ENCODE results near the gene OSBPL6.

DNA sequence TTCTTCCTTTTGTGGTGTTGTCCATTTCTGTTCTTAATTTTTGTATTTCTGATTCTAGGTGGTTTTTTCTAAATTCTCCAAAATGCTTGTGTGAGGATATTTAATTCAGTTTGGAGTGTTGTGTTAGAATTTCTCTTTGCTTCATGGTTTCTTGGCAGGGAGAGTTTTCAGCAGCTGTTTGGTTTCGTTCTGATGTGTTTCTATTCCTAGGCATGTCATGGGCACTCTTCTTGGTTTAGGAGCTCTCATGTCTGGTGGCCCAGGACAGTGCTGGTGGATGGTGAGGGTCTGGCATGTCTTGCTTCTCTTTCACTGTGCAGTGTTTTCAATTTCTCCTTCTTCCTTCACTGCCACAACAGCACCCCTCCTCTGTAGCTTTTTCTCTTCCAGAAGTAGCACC is 52.9 kb downstream of the OSBPL6 start:
- TF ChIP-seq ISL1 (CRISPR knock-in tag; IDR thresholded peaks at IDR 0.05) (no peak), GLIS3 (CRISPR knock-in tag; IDR thresholded peaks at IDR 0.05) (no peak), RARB (CRISPR knock-in tag; IDR thresholded peaks at IDR 0.05) (no peak), OSR1 (CRISPR knock-in tag; IDR thresholded peaks at IDR 0.05) (no peak), ZC3H10 (CRISPR knock-in tag; IDR thresholded peaks at IDR 0.05) (no peak), PPARA (CRISPR knock-in tag; IDR thresholded peaks at IDR 0.05; ENCODE audit: borderline replicate concordance) (no peak), BACH2 (CRISPR knock-in tag; IDR thresholded peaks at IDR 0.05; ENCODE audit: borderline replicate concordance) (no peak), TCF4 (CRISPR knock-in tag; IDR thresholded peaks at IDR 0.05; ENCODE audit: borderline replicate concordance) (no peak), ZNF565 (CRISPR knock-in tag; conservative IDR thresholded peaks at IDR 0.05; ENCODE audit: low read depth) (no peak), ARNTL (CRISPR knock-in tag; IDR thresholded peaks at IDR 0.05; ENCODE audit: borderline replicate concordance, low read depth) (no peak)
- TF ChIP-seq, protein P1, sequence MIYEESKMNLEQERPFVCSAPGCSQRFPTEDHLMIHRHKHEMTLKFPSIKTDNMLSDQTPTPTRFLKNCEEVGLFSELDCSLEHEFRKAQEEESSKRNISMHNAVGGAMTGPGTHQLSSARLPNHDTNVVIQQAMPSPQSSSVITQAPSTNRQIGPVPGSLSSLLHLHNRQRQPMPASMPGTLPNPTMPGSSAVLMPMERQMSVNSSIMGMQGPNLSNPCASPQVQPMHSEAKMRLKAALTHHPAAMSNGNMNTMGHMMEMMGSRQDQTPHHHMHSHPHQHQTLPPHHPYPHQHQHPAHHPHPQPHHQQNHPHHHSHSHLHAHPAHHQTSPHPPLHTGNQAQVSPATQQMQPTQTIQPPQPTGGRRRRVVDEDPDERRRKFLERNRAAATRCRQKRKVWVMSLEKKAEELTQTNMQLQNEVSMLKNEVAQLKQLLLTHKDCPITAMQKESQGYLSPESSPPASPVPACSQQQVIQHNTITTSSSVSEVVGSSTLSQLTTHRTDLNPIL (CRISPR knock-in tag; IDR thresholded peaks at IDR 0.05; ENCODE audit: low read depth): no peak
- TF ChIP-seq, protein P2, sequence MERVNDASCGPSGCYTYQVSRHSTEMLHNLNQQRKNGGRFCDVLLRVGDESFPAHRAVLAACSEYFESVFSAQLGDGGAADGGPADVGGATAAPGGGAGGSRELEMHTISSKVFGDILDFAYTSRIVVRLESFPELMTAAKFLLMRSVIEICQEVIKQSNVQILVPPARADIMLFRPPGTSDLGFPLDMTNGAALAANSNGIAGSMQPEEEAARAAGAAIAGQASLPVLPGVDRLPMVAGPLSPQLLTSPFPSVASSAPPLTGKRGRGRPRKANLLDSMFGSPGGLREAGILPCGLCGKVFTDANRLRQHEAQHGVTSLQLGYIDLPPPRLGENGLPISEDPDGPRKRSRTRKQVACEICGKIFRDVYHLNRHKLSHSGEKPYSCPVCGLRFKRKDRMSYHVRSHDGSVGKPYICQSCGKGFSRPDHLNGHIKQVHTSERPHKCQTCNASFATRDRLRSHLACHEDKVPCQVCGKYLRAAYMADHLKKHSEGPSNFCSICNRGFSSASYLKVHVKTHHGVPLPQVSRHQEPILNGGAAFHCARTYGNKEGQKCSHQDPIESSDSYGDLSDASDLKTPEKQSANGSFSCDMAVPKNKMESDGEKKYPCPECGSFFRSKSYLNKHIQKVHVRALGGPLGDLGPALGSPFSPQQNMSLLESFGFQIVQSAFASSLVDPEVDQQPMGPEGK (CRISPR knock-in tag; IDR thresholded peaks at IDR 0.05; ENCODE audit: borderline replicate concordance): no peak
- TF ChIP-seq, protein P3, sequence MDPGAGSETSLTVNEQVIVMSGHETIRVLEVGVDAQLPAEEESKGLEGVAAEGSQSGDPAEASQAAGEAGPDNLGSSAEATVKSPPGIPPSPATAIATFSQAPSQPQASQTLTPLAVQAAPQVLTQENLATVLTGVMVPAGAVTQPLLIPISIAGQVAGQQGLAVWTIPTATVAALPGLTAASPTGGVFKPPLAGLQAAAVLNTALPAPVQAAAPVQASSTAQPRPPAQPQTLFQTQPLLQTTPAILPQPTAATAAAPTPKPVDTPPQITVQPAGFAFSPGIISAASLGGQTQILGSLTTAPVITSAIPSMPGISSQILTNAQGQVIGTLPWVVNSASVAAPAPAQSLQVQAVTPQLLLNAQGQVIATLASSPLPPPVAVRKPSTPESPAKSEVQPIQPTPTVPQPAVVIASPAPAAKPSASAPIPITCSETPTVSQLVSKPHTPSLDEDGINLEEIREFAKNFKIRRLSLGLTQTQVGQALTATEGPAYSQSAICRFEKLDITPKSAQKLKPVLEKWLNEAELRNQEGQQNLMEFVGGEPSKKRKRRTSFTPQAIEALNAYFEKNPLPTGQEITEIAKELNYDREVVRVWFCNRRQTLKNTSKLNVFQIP (CRISPR knock-in tag; IDR thresholded peaks at IDR 0.05; ENCODE audit: borderline replicate concordance, low read depth): no peak
- TF ChIP-seq, protein P4, sequence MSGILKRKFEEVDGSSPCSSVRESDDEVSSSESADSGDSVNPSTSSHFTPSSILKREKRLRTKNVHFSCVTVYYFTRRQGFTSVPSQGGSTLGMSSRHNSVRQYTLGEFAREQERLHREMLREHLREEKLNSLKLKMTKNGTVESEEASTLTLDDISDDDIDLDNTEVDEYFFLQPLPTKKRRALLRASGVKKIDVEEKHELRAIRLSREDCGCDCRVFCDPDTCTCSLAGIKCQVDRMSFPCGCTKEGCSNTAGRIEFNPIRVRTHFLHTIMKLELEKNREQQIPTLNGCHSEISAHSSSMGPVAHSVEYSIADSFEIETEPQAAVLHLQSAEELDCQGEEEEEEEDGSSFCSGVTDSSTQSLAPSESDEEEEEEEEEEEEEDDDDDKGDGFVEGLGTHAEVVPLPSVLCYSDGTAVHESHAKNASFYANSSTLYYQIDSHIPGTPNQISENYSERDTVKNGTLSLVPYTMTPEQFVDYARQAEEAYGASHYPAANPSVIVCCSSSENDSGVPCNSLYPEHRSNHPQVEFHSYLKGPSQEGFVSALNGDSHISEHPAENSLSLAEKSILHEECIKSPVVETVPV (CRISPR knock-in tag; IDR thresholded peaks at IDR 0.05): no peak
